C4-2B (cell line): ENCODE measurements around the gene ATOSB.
A peak's percentile ranks its signal among the peaks of the same experiment; 100 is the strongest.

Experiments
- H3K27ac ChIP-seq: fragments of 450-650 bp; 2 replicates; pipeline ENCODE4 v1.5.1; 2017
- CTCF ChIP-seq: fragments of 450-650 bp; conservative IDR thresholded peaks from 2 replicates; pipeline ENCODE4 v1.5.1; 2017; ENCODE audit warnings: mild to moderate bottlenecking
- ZFX ChIP-seq: fragments of 450-650 bp; IDR thresholded peaks from 2 replicates; pipeline ENCODE4 v1.6.1; 2017

The ATOSB gene

GRCh38 chr9:35070823-35071813 is 44.5 kb downstream of the ATOSB start:
- peak overlapping the region; percentile 100 for H3K27ac ChIP-seq
- TF ChIP-seq CTCF (no peak), ZFX (no peak)

DNA sequence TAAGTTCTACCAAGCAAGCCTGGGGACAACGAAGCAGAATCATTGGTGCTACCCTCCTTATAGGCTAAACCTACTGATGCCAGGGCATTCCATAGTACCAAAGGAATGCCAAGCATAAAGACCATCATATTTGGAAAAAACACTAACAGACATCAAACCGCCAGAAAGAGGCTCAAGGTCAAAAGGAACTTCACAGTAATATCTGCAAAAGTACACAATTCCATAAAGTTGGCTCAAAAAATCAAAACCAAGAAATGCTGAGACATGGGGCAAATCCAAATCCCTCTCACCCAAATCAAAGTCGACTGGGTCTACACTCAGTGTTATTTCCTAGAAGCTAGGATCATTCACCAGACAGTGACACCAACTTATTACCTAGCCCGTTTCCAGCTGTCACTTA is 46.6 kb downstream of the ATOSB start:
- TF ChIP-seq ZFX (no peak), CTCF (no peak)
- no peak overlapping the region for H3K27ac ChIP-seq

- TF ChIP-seq ZFX (no peak), CTCF (no peak)
- no peak overlapping the region for H3K27ac ChIP-seq
Measured at GRCh38 chr9:35067056-35067455, 48.6 kb downstream of the ATOSB start.

DNA sequence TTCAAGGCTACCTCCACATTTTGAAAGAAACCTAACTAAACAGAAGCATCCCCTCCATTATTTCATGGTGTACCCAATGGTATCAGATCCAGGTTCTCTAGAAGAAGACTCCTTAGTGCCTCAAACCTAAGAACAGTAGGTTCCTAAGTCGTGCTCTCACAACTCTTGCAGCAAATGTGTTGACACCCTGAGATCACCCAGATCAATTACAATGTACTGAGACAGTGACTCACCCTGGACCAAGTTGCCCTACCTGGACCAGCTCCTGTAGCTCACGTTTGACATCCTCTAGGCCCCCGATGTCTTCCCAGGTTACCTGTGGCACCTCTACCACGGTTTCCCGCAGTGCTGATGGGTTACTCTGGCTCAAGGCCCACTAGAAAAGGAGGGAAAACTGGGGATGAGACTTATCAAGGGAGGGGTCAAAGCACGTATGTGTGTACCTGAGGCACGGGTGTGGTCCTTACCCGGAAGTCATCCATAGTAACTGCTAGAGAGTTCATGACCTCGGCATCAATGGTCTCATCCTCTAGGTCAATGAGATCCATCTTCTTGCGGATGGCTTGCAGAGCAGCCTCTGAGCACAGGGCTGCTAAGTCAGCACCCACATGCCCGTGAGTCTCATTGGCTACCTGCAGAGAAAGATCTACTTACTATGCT is 55.0 kb downstream of the ATOSB start:
- TF ChIP-seq ZFX: no peak
- no peak overlapping the region for H3K27ac ChIP-seq

DNA sequence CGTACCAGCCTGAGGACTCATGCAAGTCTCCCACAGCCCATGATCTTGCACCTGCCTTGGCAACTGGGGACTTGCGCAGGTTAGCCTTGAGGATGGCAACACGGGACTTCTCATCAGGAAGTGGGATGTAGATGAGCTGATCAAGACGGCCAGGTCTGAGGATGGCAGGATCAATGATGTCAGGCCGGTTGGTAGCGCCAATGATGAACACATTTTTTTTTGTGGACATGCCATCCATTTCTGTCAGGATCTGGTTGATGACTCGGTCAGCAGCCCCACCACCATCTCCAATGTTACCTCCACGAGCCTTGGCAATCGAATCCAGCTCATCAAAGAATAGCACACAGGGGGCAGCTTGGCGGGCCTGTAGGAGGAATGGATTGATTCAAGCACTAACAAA is 56.2 kb downstream of the ATOSB start:
- H3K27ac ChIP-seq: no peak overlapping the region
- TF ChIP-seq ZFX (no peak), CTCF (no peak)

GRCh38 chr9:35057271-35057620 is 58.4 kb downstream of the ATOSB start:
- H3K27ac ChIP-seq: no peak overlapping the region
- no peak for TF ChIP-seq ZFX
- TF ChIP-seq CTCF: no peak

DNA sequence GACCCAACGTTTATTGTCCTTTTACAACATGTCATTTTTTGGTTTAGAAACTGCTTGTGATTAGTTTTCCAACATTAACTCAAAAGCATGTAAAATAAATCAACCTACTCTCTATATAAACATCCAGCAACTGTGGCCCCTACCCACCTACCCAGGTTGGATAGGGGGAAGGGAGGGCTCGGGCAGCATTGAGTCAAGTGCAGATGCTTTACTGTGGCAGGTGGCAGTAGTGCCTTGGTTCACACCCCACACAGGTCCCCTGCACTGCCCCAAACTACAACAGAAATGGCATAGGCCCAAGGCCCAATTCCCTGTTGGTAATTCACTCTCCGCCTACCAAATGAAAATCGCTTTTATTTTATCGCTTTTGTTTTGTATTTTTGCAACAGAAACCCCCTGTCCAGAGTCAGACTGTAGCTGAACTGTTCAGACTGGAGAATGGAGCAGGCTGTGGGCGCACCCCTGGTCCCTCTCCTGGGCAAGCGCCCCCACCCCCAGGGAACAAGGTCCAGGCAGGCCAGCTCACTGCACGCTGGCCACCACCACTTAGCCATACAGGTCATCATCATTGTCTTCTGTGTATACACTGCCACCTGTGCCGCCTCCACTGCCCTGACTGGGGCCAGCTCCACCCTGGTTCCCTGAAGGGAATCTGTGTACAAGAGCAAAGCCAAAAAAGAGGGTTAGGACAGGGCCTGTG is 58.9 kb downstream of the ATOSB start:
- TF ChIP-seq ZFX (no peak), CTCF (no peak)
- H3K27ac ChIP-seq: no peak overlapping the region
